ENCODE data around the gene TMEM176A.

The TMEM176A gene

DNA sequence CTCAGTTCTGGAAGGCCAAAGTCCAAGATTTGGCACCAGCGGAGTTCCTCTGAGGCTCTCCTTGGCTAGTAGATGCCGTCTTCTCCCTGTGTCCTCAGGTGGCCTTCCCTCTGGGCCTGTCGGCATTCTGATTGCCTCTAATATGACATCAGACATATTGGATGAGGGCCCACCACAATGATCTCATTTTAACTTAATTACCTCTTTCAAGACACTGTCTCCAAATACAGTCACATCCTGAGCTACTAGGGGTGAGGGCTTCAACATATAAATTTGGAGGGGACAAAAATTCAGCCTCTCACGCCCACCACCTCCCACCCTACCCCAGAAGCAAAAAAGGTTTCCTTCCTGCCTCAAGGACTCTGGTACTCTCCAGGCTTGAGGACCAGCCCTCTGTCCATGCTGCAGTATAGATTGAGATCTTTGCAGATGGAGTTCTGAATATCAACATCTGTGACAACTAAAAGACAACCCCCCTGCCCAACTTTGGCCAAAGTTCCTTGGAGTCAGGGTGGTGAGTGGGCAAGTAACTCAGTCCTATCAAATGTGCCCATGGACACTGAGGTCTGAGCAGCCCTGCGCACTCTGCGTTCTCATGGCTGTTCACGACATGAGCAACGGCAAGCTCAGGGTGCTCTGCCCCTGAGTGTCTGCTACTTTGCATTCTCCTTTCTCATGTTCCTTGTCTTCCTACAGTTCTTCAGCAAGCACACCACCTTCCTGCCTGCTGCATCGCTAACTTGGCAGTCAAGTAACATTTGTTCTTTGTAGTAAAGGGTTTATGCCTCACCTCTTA lies 11.9 kb upstream of the TMEM176A start:
- DNase-seq (ENCODE audit: low read depth in 1 of 2, low spot score in 1 of 2), result no peak

DNA sequence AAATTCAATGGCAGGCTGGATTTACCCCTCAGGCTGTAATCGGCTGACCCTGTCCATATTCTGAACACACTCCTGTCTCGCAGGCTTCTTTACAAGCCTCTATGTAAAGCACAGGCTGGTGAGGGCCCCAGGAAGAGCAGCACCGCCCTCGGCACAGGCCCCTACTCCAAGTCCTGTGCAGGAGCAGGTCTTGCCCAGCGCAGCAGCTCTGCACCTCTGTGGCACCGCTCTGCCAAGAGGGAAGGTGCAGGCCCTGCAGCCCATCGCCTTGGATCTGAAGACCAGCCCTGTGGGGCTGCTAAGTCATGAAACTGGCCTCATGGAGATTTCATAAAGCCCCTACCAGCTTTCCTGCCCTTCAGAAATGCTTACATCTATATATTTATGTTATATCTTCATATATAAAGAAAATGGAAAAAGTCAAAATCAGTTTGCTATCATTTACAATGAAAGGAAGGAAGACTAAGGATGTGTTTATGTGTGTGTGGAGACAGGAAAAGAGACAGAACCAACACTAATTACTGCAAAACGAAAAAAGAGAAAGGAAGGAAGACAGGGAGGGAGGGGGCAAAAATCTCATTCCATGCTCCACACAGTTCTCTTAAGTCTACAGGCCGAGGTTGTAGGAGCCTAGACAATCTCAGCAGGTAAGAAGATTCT lies 10.0 kb upstream of the TMEM176A start:
- Histone ChIP-seq H3K4me3 (replicated peaks; ENCODE audit: insufficient read depth, low read length) (no peak overlapping the region), H3K27ac (replicated peaks) (no peak overlapping the region), H3K27me3 (ENCODE audit: insufficient read depth, poor library complexity, severe bottlenecking) (no peaks in the 10 kb centered on the region)
- no peak for DNase-seq (ENCODE audit: low read depth in 1 of 2, low spot score in 1 of 2)
- TF ChIP-seq POLR2AphosphoS5 (IDR thresholded peaks at IDR 0.05; ENCODE audit: low read depth) (no peak), CTCF (IDR thresholded peaks at IDR 0.05; ENCODE audit: insufficient read depth, low read length) (no peak), SPI1 (IDR thresholded peaks at IDR 0.05; ENCODE audit: borderline replicate concordance, low read depth) (no peak), GABPA (IDR thresholded peaks at IDR 0.05; ENCODE audit: low read depth) (no peak), REST (IDR thresholded peaks at IDR 0.05; ENCODE audit: insufficient replicate concordance, low read depth) (no peak)

More for the DNA sequence above, 11.9 kb upstream of the TMEM176A start:
- Histone ChIP-seq H3K27me3 (ENCODE audit: insufficient read depth, poor library complexity, severe bottlenecking) (no peaks in the 10 kb centered on the region), H3K27ac (replicated peaks) (peak overlapping the region; percentile 88), H3K4me3 (replicated peaks; ENCODE audit: insufficient read depth, low read length) (no peak overlapping the region)
- no peak for TF ChIP-seq SPI1 (IDR thresholded peaks at IDR 0.05; ENCODE audit: borderline replicate concordance, low read depth)

DNA sequence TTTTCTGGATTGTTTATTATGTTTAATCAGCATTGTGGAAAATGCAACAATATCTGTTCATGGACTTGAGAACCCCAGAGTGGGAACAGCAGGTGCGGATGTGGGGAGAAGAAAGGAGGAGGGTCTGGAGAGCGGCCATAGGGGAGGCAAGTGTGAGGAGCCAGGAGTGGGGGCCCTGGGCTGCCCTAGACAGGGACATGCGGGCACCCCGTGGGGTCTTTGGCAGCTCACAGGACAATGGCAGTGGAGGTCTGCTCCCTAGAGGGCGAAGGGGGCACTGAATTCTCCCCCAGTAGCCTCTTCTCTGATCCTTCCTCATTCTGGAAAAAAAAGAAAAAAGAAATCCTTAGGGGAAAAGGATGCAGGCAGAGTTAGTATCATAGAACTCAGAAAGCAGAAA lies 9.3 kb upstream of the TMEM176A start:
- TF ChIP-seq POLR2AphosphoS5 (IDR thresholded peaks at IDR 0.05; ENCODE audit: low read depth) (no peak), SPI1 (IDR thresholded peaks at IDR 0.05; ENCODE audit: borderline replicate concordance, low read depth) (no peak), CTCF (IDR thresholded peaks at IDR 0.05; ENCODE audit: insufficient read depth, low read length) (no peak)
- DNase-seq (ENCODE audit: low read depth in 1 of 2, low spot score in 1 of 2), result no peak
- Histone ChIP-seq H3K27ac (replicated peaks) (no peak overlapping the region), H3K27me3 (ENCODE audit: insufficient read depth, poor library complexity, severe bottlenecking) (no peaks in the 10 kb centered on the region), H3K4me3 (replicated peaks; ENCODE audit: insufficient read depth, low read length) (no peak overlapping the region)

DNA sequence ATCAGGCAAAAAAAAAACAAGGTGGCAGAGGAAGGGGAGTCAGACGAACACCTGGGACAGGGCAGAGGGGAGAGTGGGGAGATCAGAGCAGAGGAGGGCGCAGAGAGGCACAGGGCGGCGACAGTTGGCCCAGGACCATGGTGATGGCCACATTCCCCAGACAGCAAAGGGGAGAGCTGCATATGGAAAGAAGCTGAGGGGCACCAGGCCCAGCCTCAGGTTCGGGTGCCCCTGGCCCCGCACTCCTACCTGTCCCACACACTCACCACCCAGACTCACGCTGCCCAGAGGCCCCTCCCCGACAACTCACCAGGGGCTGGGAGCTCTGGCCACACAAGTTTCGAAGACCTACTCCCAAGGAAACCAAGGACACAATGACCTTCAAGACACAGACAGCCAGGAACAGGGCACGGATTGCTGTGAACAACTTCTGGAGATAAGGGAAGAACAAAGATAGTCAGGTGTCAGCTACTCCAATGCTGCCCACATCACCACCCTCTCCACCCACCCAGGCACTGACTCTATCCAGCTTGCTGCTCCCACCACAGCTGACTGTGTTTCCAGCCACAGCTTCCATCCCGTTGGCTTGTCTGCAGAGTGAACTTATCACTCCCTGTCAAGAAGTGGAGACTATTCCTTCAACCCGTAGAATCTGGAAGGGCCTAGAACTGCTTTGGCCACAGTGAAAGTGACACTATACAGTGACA lies 8.7 kb upstream of the TMEM176A start:
- H3K27ac ChIP-seq (replicated peaks), result no peak overlapping the region
- no peaks in the 10 kb centered on the region for H3K27me3 ChIP-seq (ENCODE audit: insufficient read depth, poor library complexity, severe bottlenecking)
- DNase-seq (ENCODE audit: low read depth in 1 of 2, low spot score in 1 of 2), result no peak
- TF ChIP-seq REST (IDR thresholded peaks at IDR 0.05; ENCODE audit: insufficient replicate concordance, low read depth) (no peak), CTCF (IDR thresholded peaks at IDR 0.05; ENCODE audit: insufficient read depth, low read length) (no peak), SPI1 (IDR thresholded peaks at IDR 0.05; ENCODE audit: borderline replicate concordance, low read depth) (no peak), POLR2AphosphoS5 (IDR thresholded peaks at IDR 0.05; ENCODE audit: low read depth) (no peak), GABPA (IDR thresholded peaks at IDR 0.05; ENCODE audit: low read depth) (no peak)
- H3K4me3 ChIP-seq (replicated peaks; ENCODE audit: insufficient read depth, low read length), result no peak overlapping the region

All from HL-60 (cell line).